ENCODE measurements around the gene CCDC78.
A peak's percentile ranks its signal among the peaks of the same experiment; 100 is the strongest.
"Not testable (repeated sequence)": the region's sequence is repeated elsewhere in the genome, so short reads cannot be mapped to it uniquely, and the experiment has no call there.

The CCDC78 gene

GRCh38 chr16:747978-748746 is 21.9 kb upstream of the CCDC78 start:
- no peak overlapping the region for H3K27ac ChIP-seq (ENCODE audit: low read depth, low read length, severe bottlenecking)
- no peaks in the 10 kb centered on the region for H3K9me3 ChIP-seq (ENCODE audit: control insufficient read depth, low read length)
- H3K4me3 ChIP-seq (ENCODE audit: extremely low read depth, insufficient read depth, low read length, poor library complexity, severe bottlenecking), result no peak overlapping the region
- 91% methylated on average over 30 to 35 of the region's 39 CpGs for WGBS, 2 experiments (ENCODE audit: insufficient coverage in 2 of 2)
- H3K4me1 ChIP-seq (ENCODE audit: control insufficient read depth, insufficient read depth, low read length, poor library complexity, severe bottlenecking), result no peaks in the 10 kb centered on the region
- no peaks in the 10 kb centered on the region for H3K36me3 ChIP-seq (ENCODE audit: control insufficient read depth, insufficient read depth, low read length)

GRCh38 chr16:746637-747036 is 20.4 kb upstream of the CCDC78 start:
- Histone ChIP-seq H3K9me3 (ENCODE audit: control insufficient read depth, low read length) (no peaks in the 10 kb centered on the region), H3K4me1 (ENCODE audit: control insufficient read depth, insufficient read depth, low read length, poor library complexity, severe bottlenecking) (no peaks in the 10 kb centered on the region), H3K27ac (ENCODE audit: low read depth, low read length, severe bottlenecking) (no peak overlapping the region), H3K36me3 (ENCODE audit: control insufficient read depth, insufficient read depth, low read length) (no peaks in the 10 kb centered on the region), H3K4me3 (ENCODE audit: extremely low read depth, insufficient read depth, low read length, poor library complexity, severe bottlenecking) (no peak overlapping the region)
- WGBS, 2 experiments (ENCODE audit: insufficient coverage in 2 of 2), result 90 to 94% methylated on average over 2 to 9 of the region's 13 CpGs

GRCh38 chr16:745739-746138 is 19.5 kb upstream of the CCDC78 start:
- WGBS, 2 experiments (ENCODE audit: insufficient coverage in 2 of 2), result 5 to 7% methylated on average over 6 to 10 of the region's 14 CpGs
- H3K27ac ChIP-seq (ENCODE audit: low read depth, low read length, severe bottlenecking), result no peak overlapping the region
- H3K4me1 ChIP-seq (ENCODE audit: control insufficient read depth, insufficient read depth, low read length, poor library complexity, severe bottlenecking), result no peaks in the 10 kb centered on the region
- no peaks in the 10 kb centered on the region for H3K9me3 ChIP-seq (ENCODE audit: control insufficient read depth, low read length)
- no peak overlapping the region for H3K4me3 ChIP-seq (ENCODE audit: extremely low read depth, insufficient read depth, low read length, poor library complexity, severe bottlenecking)
- no peaks in the 10 kb centered on the region for H3K36me3 ChIP-seq (ENCODE audit: control insufficient read depth, insufficient read depth, low read length)

GRCh38 chr16:743794-744500 is 17.7 kb upstream of the CCDC78 start:
- no peaks in the 10 kb centered on the region for H3K4me1 ChIP-seq (ENCODE audit: control insufficient read depth, insufficient read depth, low read length, poor library complexity, severe bottlenecking)
- 87 to 95% methylated on average over 17 to 19 of the region's 21 CpGs for WGBS, 2 experiments (ENCODE audit: insufficient coverage in 2 of 2)
- H3K4me3 ChIP-seq (ENCODE audit: extremely low read depth, insufficient read depth, low read length, poor library complexity, severe bottlenecking), result no peak overlapping the region
- H3K36me3 ChIP-seq (ENCODE audit: control insufficient read depth, insufficient read depth, low read length), result peaks cover 5% of the 10 kb centered on the region
- no peak overlapping the region for H3K27ac ChIP-seq (ENCODE audit: low read depth, low read length, severe bottlenecking)
- no peaks in the 10 kb centered on the region for H3K9me3 ChIP-seq (ENCODE audit: control insufficient read depth, low read length)

GRCh38 chr16:742894-743293 is 16.7 kb upstream of the CCDC78 start:
- not testable (repeated sequence) for H3K9me3 ChIP-seq (ENCODE audit: control insufficient read depth, low read length); H3K4me1 ChIP-seq (ENCODE audit: control insufficient read depth, insufficient read depth, low read length, poor library complexity, severe bottlenecking); H3K27ac ChIP-seq (ENCODE audit: low read depth, low read length, severe bottlenecking); H3K4me3 ChIP-seq (ENCODE audit: extremely low read depth, insufficient read depth, low read length, poor library complexity, severe bottlenecking)
- peaks cover 13% of the 10 kb centered on the region for H3K36me3 ChIP-seq (ENCODE audit: control insufficient read depth, insufficient read depth, low read length)
- WGBS, 2 experiments (ENCODE audit: insufficient coverage in 2 of 2), result 84 to 94% methylated on average over 9 to 10 of the region's 14 CpGs

- WGBS, 2 experiments (ENCODE audit: insufficient coverage in 2 of 2), result 96 to 97% methylated on average over 13 to 15 of the region's 15 CpGs
- Histone ChIP-seq H3K4me3 (ENCODE audit: extremely low read depth, insufficient read depth, low read length, poor library complexity, severe bottlenecking) (no peak overlapping the region), H3K9me3 (ENCODE audit: control insufficient read depth, low read length) (no peaks in the 10 kb centered on the region), H3K36me3 (ENCODE audit: control insufficient read depth, insufficient read depth, low read length) (peaks cover 20% of the 10 kb centered on the region), H3K4me1 (ENCODE audit: control insufficient read depth, insufficient read depth, low read length, poor library complexity, severe bottlenecking) (no peaks in the 10 kb centered on the region), H3K27ac (ENCODE audit: low read depth, low read length, severe bottlenecking) (no peak overlapping the region)
Observed at GRCh38 chr16:741986-742629, 15.9 kb upstream of the CCDC78 start.

GRCh38 chr16:740764-741505 is 14.7 kb upstream of the CCDC78 start, which contains the start of gene CIAO3:
TSS of gene CIAO3 (minus strand) at chr16:740997. CDS start at chr16:740985, 12 bp downstream.
- Histone ChIP-seq H3K4me3 (ENCODE audit: extremely low read depth, insufficient read depth, low read length, poor library complexity, severe bottlenecking) (peak within 1 kb of the TSS; percentile 82), H3K27ac (ENCODE audit: low read depth, low read length, severe bottlenecking) (no peak within 1 kb of the TSS), H3K4me1 (ENCODE audit: control insufficient read depth, insufficient read depth, low read length, poor library complexity, severe bottlenecking) (no peaks in the 10 kb centered on the region), H3K36me3 (ENCODE audit: control insufficient read depth, insufficient read depth, low read length) (peaks cover 31% of the 10 kb centered on the region), H3K9me3 (ENCODE audit: control insufficient read depth, low read length) (no peaks in the 10 kb centered on the region)
- WGBS, 2 experiments (ENCODE audit: insufficient coverage in 2 of 2), result 0% methylated on average over 74 to 75 of the region's 79 CpGs

- Histone ChIP-seq H3K9me3 (ENCODE audit: control insufficient read depth, low read length) (no peaks in the 10 kb centered on the region), H3K36me3 (ENCODE audit: control insufficient read depth, insufficient read depth, low read length) (peaks cover 37% of the 10 kb centered on the region), H3K4me1 (ENCODE audit: control insufficient read depth, insufficient read depth, low read length, poor library complexity, severe bottlenecking) (no peaks in the 10 kb centered on the region), H3K4me3 (ENCODE audit: extremely low read depth, insufficient read depth, low read length, poor library complexity, severe bottlenecking) (peak overlapping the region; percentile 82), H3K27ac (ENCODE audit: low read depth, low read length, severe bottlenecking) (no peak overlapping the region)
- WGBS, 2 experiments (ENCODE audit: insufficient coverage in 2 of 2), result 1% methylated on average over 18 of the region's 22 CpGs
Observed at GRCh38 chr16:740459-740763, 14.2 kb upstream of the CCDC78 start.

- WGBS, 2 experiments (ENCODE audit: insufficient coverage in 2 of 2), result 54 to 80% methylated on average over 25 to 34 of the region's 38 CpGs
Observed at GRCh38 chr16:739560-740458, 13.6 kb upstream of the CCDC78 start.

More at GRCh38 chr16:739560-740458, 13.6 kb upstream of the CCDC78 start:
- Histone ChIP-seq H3K9me3 (ENCODE audit: control insufficient read depth, low read length) (no peaks in the 10 kb centered on the region), H3K4me1 (ENCODE audit: control insufficient read depth, insufficient read depth, low read length, poor library complexity, severe bottlenecking) (no peaks in the 10 kb centered on the region), H3K4me3 (ENCODE audit: extremely low read depth, insufficient read depth, low read length, poor library complexity, severe bottlenecking) (peak overlapping the region; percentile 82), H3K27ac (ENCODE audit: low read depth, low read length, severe bottlenecking) (no peak overlapping the region), H3K36me3 (ENCODE audit: control insufficient read depth, insufficient read depth, low read length) (peaks cover 39% of the 10 kb centered on the region)
